ENCODE measurements around the gene DCAF8L2. TPM values are rescaled to one million over a fixed set of nuclear protein-coding genes. Genes with fewer than 3 reads are reported as not detected.

The DCAF8L2 gene
- total RNA-seq, 2 donors from 2014 or later = not detected

GRCh38 chrX:27797575-27797974 lies 207.4 kb downstream of the DCAF8L2 start:
- intact Hi-C loops (cut with DNase I) = no loop called here
- no peak for ATAC-seq

More at GRCh38 chrX:27797575-27797974, 207.4 kb downstream of the DCAF8L2 start:
- no peak for DNase-seq

Other genes starting within 250 kb of the DCAF8L2 start
- gene PPP4R3C, start 127.0 kb upstream of the DCAF8L2 start, total RNA-seq = not detected
- not detected for gene MAGEB10, start 217.6 kb downstream of the DCAF8L2 start, total RNA-seq

Data from left cardiac atrium (tissue), 4 donors.